ENCODE results near the gene NAT9. TPM values are rescaled to one million over a fixed set of nuclear protein-coding genes. Genes with fewer than 3 reads are reported as not detected.

NAT9 gene
- total RNA-seq, 1 donor from 2014 or later: 47.7 TPM

DNA sequence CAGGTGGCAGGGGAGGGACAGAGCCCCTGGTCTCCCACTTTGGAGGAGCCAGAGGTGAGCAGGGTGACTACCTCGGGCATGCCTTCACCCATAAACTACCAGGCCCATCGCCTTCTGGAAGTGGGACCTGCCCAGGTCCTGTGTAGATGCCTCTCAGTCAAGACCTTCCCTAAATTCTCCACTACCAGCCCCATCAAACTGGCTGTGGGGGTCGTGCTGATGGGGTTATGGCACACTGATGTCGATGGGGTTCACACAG lies 44.9 kb downstream of the NAT9 start:
- DNase-seq (ENCODE audit: low read depth): no peak

DNA sequence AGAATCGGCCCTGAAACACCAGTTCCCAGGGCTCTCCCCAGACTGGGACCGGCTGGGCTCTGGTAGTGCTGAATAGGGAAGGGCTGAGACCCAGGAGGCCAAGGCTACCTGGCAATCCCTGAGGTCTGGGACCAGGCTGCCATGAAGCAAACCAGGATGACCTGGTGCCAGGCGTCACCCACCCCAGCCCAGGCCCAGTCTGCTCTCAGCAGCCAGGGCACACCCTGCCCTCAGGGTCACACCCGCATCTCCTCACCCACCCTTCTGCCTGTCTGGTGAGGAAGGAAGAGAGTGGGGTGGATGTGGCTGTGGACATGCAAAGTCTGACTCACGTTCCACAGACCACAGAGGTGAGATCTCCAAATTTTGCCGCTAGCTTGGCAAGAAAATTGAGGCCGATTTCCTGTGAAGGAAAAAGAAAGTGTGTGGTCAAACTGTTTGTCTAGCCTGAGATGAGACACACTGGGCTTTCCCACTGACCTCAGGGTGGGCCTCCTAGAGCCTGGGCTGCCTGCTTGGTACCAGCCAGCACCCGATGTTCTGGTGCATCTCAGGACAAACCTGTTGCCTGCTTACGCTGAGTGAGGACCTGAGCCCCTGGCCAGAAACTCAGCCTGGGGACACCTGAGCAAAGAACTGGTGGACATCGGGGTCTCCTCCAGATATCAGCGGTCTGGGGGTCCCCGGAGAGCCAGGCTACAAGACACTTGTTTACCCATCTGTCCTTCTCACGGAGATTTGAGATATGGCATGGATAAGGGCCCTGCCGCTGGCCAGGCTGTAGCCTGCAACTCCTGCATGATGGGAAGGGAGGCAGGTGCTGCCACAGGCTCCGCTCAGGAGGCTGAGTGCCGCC lies 45.4 kb downstream of the NAT9 start:
- DNase-seq (ENCODE audit: low read depth): no peak

DNA sequence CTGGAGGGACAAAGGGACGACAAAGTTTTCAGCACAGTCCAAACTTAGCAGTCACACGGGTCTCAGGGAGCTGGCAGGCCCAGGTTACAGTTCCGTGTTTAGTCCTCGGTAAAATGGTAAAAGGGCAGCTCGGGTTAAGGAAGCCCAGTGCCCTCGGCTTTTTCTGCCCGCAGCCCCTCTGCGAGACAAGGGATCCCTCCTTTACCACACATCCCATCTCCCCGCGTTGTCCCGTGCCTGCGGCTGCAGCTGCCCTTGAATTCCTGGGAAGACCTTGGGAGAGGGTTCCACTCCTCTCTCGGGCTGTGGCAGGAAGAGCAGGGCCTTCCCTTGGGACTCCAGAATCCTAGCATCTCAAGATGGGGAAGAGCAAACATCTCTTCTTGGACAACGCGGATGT lies 46.3 kb downstream of the NAT9 start:
- no peak for DNase-seq (ENCODE audit: low read depth)

DNA sequence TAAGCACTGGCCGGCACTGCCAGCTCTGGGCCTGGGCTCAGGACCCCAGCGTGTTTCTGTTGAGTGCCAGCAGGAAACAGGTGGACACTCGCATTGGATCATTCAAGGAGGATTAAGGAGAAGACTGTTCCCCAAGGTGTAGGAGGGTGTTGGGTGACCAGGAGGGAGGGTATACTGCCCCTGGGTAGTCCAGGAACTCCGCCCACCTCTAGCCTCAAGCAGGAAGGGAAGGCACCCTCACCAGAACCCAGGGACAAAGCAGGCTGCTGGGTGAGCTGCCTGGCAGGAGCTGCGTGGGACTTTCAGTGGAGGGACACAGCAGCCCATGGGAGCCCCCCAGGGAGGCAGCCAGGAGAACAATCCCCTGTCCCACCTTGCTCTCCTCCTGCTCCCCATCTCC lies 46.8 kb downstream of the NAT9 start:
- no peak for DNase-seq (ENCODE audit: low read depth)

DNA sequence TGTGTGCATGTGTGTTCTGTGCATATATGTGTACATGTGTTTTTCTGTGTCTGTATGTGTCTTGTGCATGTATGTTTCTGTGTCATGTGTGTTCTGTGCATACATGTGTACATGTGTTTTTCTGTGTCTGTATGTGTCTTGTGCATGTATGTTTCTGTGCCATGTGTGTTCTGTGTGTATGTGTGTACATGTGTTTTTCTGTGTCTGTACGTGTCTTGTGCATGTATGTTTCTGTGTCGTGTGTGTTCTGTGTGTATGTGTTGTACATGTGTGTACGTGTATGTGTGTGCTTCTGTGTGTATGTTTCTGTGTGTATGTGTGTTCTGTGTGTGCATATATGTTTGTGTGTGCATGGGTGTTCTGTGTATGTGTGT lies 47.5 kb downstream of the NAT9 start:
- no peak for DNase-seq (ENCODE audit: low read depth)

DNA sequence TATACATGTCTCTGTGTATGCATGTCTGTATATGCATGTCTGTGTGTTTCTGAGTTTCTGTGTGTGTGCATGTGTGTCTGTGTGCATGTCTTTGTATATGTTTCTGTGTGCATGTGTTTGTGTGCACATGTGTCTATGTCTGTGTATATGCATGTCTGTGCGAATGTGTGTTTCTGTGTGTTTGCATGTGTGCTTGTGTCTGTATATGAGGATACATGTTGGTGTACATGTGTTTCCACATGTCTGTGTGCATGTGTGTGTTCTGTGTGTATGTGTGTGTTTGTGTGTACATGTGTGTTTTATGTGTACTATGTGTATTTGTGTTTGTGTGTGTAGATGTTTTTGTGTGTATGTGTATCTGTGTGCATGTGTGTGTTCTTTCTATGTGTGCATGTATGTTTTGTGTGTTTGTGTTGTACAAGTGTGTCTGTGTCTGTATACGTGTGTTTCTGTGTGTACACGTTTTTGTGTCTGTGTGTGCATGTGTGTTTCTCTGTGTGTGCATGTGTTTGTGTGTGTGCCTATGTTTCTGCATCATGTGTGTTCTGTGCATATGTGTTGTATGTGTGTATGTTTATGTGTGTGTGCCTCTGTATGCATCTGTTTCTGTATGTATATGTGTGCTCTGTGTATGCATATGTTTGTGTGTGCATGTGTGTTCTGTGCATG lies 48.0 kb downstream of the NAT9 start:
- no peak for DNase-seq (ENCODE audit: low read depth)

DNA sequence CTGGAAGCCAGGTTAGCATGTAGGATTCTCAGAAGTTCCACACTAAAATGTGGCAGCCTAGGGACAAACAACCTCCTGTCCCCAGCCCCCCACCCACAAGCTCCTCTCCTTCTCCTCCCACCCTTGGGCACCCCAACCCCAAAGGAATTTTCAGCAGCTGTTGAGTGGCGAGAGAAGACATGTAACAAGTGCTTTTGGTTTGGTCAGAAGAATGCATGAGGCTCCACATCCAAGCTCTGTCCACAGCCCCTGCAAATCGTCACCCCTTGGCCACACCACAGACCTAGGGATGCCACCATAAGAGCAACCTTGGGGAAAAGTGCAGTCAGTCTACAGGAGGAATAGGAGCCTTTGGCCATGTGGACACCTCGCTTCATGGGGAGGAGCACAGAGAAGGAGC lies 51.0 kb downstream of the NAT9 start:
- DNase-seq (ENCODE audit: low read depth): peak; percentile 92

DNA sequence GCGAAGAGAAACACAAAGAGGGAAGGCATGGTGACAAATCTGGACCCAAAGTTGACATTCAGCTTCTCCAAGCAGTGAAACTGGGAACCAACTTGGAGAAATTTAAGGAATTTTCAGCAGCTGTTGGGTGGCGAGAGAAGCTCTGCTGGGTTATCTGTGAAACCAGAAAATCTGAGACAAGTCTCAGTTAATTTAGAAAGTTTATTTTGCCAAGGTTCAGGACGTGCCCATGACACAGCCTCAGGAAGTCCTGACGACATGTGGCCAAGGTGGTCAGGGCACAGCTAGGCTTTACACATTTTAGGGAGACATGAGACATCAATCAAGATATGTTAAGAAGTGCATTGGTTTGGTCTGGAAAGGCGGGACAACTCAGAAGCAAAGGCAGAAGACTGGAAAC lies 52.3 kb downstream of the NAT9 start:
- peak; percentile 62 for DNase-seq (ENCODE audit: low read depth)

DNA sequence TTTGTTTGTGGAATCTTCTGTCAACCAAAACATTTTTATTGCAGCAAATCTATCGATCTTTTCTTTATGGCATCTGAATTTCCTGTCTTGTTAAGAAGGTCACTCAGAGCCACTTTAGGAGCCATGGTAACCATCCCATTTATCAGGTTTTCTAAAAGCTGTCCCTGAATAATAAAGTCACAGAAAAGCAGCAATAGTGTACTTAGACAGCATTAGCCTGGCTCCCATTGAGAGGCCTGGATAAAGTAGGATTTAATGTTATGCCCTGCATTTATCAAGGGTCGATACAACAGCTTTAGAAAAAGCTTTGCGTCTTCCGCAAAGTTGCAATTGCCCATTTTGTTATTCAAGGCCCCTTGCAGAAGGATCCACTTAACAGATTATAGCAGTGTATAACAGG lies 53.4 kb downstream of the NAT9 start:
- no peak for DNase-seq (ENCODE audit: low read depth)

Small RNA genes lying within 50 kb of the gene (microRNA-seq; reads per million reads assigned to microRNA genes)
- gene MIR3615: 97.1 reads per million, percentile 55 among the genes with 10 or more reads in this experiment

Other genes starting within 250 kb of the NAT9 start
- gene CD300LB, start 244.9 kb downstream of the NAT9 start, total RNA-seq: not detected in 2 replicates
- gene CD300C, start 230.2 kb downstream of the NAT9 start, total RNA-seq: not detected in 2 replicates
- not detected in 2 replicates for gene CD300H, start 208.8 kb downstream of the NAT9 start, total RNA-seq
- gene CD300LD, start 184.1 kb downstream of the NAT9 start, total RNA-seq: not detected in 2 replicates
- gene CD300E, start 152.6 kb downstream of the NAT9 start, total RNA-seq: not detected in 2 replicates
- 0.26 TPM in 1 of 2 replicates, not detected in the other for gene CD300LF, start 63.4 kb downstream of the NAT9 start, total RNA-seq
- gene RAB37, start 39.1 kb downstream of the NAT9 start, total RNA-seq: 0.57 TPM in 1 of 2 replicates, not detected in the other
- gene NHERF1, start 27.7 kb downstream of the NAT9 start, total RNA-seq: 54.0 and 63.8 TPM in 2 replicates
- 0.05 TPM in 1 of 2 replicates, not detected in the other for gene GRIN2C, start 83.5 kb upstream of the NAT9 start, total RNA-seq
- gene FDXR, start 96.6 kb upstream of the NAT9 start, total RNA-seq: 7.9 and 11.7 TPM in 2 replicates
- gene FADS6, start 117.3 kb upstream of the NAT9 start, total RNA-seq: not detected in 2 replicates
- not detected in 2 replicates for gene USH1G, start 146.9 kb upstream of the NAT9 start, total RNA-seq
- gene OTOP2, start 147.9 kb upstream of the NAT9 start, total RNA-seq: not detected in 2 replicates
- gene OTOP3, start 159.6 kb upstream of the NAT9 start, total RNA-seq: not detected in 2 replicates
- gene HID1, start 196.4 kb upstream of the NAT9 start, total RNA-seq: 0.83 and 3.0 TPM in 2 replicates
- 22.5 and 23.6 TPM in 2 replicates for gene CDR2L, start 211.3 kb upstream of the NAT9 start, total RNA-seq
- 34.8 and 39.9 TPM in 2 replicates for gene MRPL58, start 236.3 kb upstream of the NAT9 start, total RNA-seq

Measured in myocyte (in vitro differentiated cells).